ENCODE results near the gene GUCY2D.

The GUCY2D gene

GRCh38 chr17:8047769-8048110 is 45.3 kb downstream of the GUCY2D start:
- ChIA-PET CTCF (interaction anchor here (0.6 to 2.0 kb wide), 4 partner anchors 9 to 45 kb away, joined by 3 to 8 read pairs (median 4); no protein-coding TSS in a partner anchor), POLR2A (interaction anchor here (0.6 kb wide), 1 partner anchor 182 kb away, joined by 3 read pairs; no protein-coding TSS in a partner anchor)
- TF ChIP-seq CTCF (IDR thresholded peaks at IDR 0.05; ENCODE audit: control extremely low read depth, extremely low read depth, low read depth, missing control alignments) = no peak
- DNase-seq (ENCODE audit: extremely low spot score) = no peak

GRCh38 chr17:8048236-8048635 is 45.8 kb downstream of the GUCY2D start:
- TF ChIP-seq CTCF (IDR thresholded peaks at IDR 0.05; ENCODE audit: control extremely low read depth, extremely low read depth, low read depth, missing control alignments) = no peak
- POLR2A ChIA-PET = interaction anchor here (0.6 kb wide), 1 partner anchor 183 kb away, joined by 3 read pairs; no protein-coding TSS in a partner anchor
- DNase-seq (ENCODE audit: extremely low spot score) = no peak
- CTCF ChIA-PET = interaction anchor here (0.6 to 2.0 kb wide), 3 partner anchors 9 to 45 kb away, joined by 3 to 8 read pairs (median 5); no protein-coding TSS in a partner anchor

GRCh38 chr17:8048736-8049135 is 46.3 kb downstream of the GUCY2D start:
- ChIA-PET CTCF (interaction anchor here (1.2 to 1.4 kb wide), 2 partner anchors 7 to 9 kb away, joined by 3 read pairs; no protein-coding TSS in a partner anchor), POLR2A (no interaction called here)
- no peak for DNase-seq (ENCODE audit: extremely low spot score)
- TF ChIP-seq CTCF (IDR thresholded peaks at IDR 0.05; ENCODE audit: control extremely low read depth, extremely low read depth, low read depth, missing control alignments) = no peak

- POLR2A ChIA-PET = no interaction called here
- DNase-seq (ENCODE audit: extremely low spot score) = no peak
- CTCF ChIA-PET = interaction anchor here (0.7 to 1.5 kb wide), 3 partner anchors 9 to 63 kb away, joined by 3 read pairs; no protein-coding TSS in a partner anchor
- no peak for TF ChIP-seq CTCF (IDR thresholded peaks at IDR 0.05; ENCODE audit: control extremely low read depth, extremely low read depth, low read depth, missing control alignments)
These were observed 49.4 kb downstream of the GUCY2D start for GRCh38 chr17:8051831-8052230.

GRCh38 chr17:8052256-8053252 is 50.1 kb downstream of the GUCY2D start:
- ChIA-PET CTCF (interaction anchor here (0.7 to 1.6 kb wide), 4 partner anchors 8 to 64 kb away, joined by 3 to 4 read pairs (median 3); no protein-coding TSS in a partner anchor), POLR2A (no interaction called here)
- TF ChIP-seq CTCF (IDR thresholded peaks at IDR 0.05; ENCODE audit: control extremely low read depth, extremely low read depth, low read depth, missing control alignments) = no peak
- DNase-seq (ENCODE audit: extremely low spot score) = no peak

- DNase-seq (ENCODE audit: extremely low spot score) = no peak
- TF ChIP-seq CTCF (IDR thresholded peaks at IDR 0.05; ENCODE audit: control extremely low read depth, extremely low read depth, low read depth, missing control alignments) = no peak
- CTCF ChIA-PET = interaction anchor here (0.9 to 1.6 kb wide), 2 partner anchors 17 to 121 kb away, joined by 3 to 4 read pairs; no protein-coding TSS in a partner anchor
- POLR2A ChIA-PET = no interaction called here
These were observed 51.2 kb downstream of the GUCY2D start for GRCh38 chr17:8053600-8053999.
